GM23338 (cell line): ENCODE data around the gene DAAM1.

Experiments used
- CTCF ChIP-seq, 2 experiments: fragments of 200-600 bp in 1 of 2; sonication (generic) in 1 of 2; conservative IDR thresholded peaks; 2 replicates each; pipeline versions ENCODE4 v1.5.1 to v1.6.1; 2016 to 2017; ENCODE audit warnings: antibody characterized with exemption in 2 of 2, low read depth in 2 of 2, mild to moderate bottlenecking in 2 of 2, moderate library complexity in 1 of 2
- EZH2 ChIP-seq: fragments of 200-600 bp; sonication (generic); IDR thresholded peaks from one replicate; pipeline ENCODE4 v1.8.0; 2017; ENCODE audit warnings: antibody characterized with exemption, mild to moderate bottlenecking, low read depth; ENCODE audit not compliant: unreplicated experiment
- TF ChIP-seq, protein P1 (sequence below): IDR thresholded peaks from 2 replicates; pipeline ENCODE4 v1.6.1; 2016; ENCODE audit warnings: antibody characterized with exemption

DNA sequence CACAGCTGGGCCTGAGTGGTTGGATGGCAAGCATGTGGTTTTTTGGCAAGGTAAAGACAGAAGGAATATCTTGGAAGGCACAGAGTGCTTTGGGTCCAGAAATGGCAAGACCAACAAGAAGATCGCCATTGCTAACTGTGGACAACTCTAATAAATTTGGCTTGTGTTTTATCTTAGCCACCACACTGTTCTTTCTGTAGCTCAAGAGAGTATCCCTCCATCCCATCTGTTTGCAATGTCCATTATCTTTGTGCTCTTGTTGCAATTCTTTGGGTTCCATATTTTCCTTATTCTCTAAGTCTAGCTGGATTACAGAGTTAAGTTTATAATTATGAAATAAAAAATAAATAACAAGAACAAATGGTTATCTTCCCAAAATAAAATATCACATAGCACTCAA, 6.7 kb upstream of the DAAM1 start:
- TF ChIP-seq, protein P1, sequence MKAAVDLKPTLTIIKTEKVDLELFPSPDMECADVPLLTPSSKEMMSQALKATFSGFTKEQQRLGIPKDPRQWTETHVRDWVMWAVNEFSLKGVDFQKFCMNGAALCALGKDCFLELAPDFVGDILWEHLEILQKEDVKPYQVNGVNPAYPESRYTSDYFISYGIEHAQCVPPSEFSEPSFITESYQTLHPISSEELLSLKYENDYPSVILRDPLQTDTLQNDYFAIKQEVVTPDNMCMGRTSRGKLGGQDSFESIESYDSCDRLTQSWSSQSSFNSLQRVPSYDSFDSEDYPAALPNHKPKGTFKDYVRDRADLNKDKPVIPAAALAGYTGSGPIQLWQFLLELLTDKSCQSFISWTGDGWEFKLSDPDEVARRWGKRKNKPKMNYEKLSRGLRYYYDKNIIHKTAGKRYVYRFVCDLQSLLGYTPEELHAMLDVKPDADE = no peak
- no peak for TF ChIP-seq CTCF (conservative IDR thresholded peaks at IDR 0.05; ENCODE audit: low read depth in 2 of 2)
- TF ChIP-seq EZH2 = no peak
